Suprapubic skin (tissue), 3 donors: ENCODE data around the gene STAC3.

Experiments used
- CTCF ChIP-seq, 2 donors: fragments of 200-600 bp in 1 of 2; fragments of 450-650 bp in 1 of 2; sonication (generic) in 1 of 2; IDR thresholded peaks; one replicate each; pipeline ENCODE4 v1.5.1; 2016 to 2019; ENCODE audit warnings: antibody characterized with exemption in 2 of 2, mild to moderate bottlenecking in 1 of 2, moderate library complexity in 1 of 2
- EP300 ChIP-seq: sonication (generic); formaldehyde crosslinking; IDR thresholded peaks from one replicate; pipeline ENCODE4 v1.6.1; 2017; ENCODE audit warnings: antibody characterized with exemption

- TF ChIP-seq CTCF (IDR thresholded peaks at IDR 0.05) (no peak), EP300 (no peak)
Observed at GRCh38 chr12:57255916-57256315, 4.9 kb upstream of the STAC3 start.
